ENCODE measurements around the gene PTPRE. TPM values are rescaled to one million over a fixed set of nuclear protein-coding genes. Genes with fewer than 3 reads are reported as not detected.

The PTPRE gene
- total and polyA plus RNA-seq, 2 of the 4 experiments (the other 2 are of a cell fraction): 0.34 to 0.54 TPM

- Histone ChIP-seq H2BK15ac (ENCODE audit: low read depth, low read length) (no peak overlapping the region), H4K5ac (ENCODE audit: low read depth, low read length) (no peak overlapping the region), H3K9me1 (ENCODE audit: insufficient read depth, low read length) (no peaks in the 10 kb centered on the region), H3K23ac (ENCODE audit: low read depth, low read length) (no peak overlapping the region), H2BK5ac (ENCODE audit: low read depth, low read length, poor library complexity, severe bottlenecking) (no peak overlapping the region), H3K9me3 (ENCODE audit: control insufficient read depth, insufficient read depth, low read length) (no peaks in the 10 kb centered on the region), H3K18ac (ENCODE audit: low read depth, low read length) (no peak overlapping the region), H3K4me3 (ENCODE audit: insufficient read depth, low read depth, low read length) (no peak overlapping the region), H2AK9ac (replicated peaks; ENCODE audit: low read depth, low read length, poor library complexity) (no peak overlapping the region), H3K14ac (replicated peaks; ENCODE audit: low read depth, low read length) (no peak overlapping the region), H3K9ac (ENCODE audit: low read depth, low read length) (no peak overlapping the region), H2BK120ac (ENCODE audit: low read depth, low read length) (no peak overlapping the region), H3K79me1 (ENCODE audit: low read depth in 1 of 2, low read length in 2 of 2) (no peaks in the 10 kb centered on the region), H3K36me3 (ENCODE audit: control insufficient read depth, insufficient read depth, low read length) (no peaks in the 10 kb centered on the region), H3K4me2 (ENCODE audit: low read depth, low read length) (no peak overlapping the region), H4K8ac (ENCODE audit: low read depth in 2 of 2, low read length in 2 of 2) (no peak overlapping the region), H2AK5ac (ENCODE audit: low read depth, low read length) (no peak overlapping the region), H4K91ac (ENCODE audit: insufficient read depth, low read depth, low read length) (no peak overlapping the region), H4K20me1 (ENCODE audit: insufficient read depth, low read length) (no peaks in the 10 kb centered on the region), H2BK20ac (ENCODE audit: low read depth, low read length) (no peak overlapping the region), H2AFZ (replicated peaks; ENCODE audit: low read length, poor library complexity) (no peak overlapping the region), H3K4ac (ENCODE audit: low read depth, low read length) (no peak overlapping the region), H3K56ac (ENCODE audit: extremely low read depth, insufficient read depth, low read length) (no peak overlapping the region), H3K27ac (ENCODE audit: insufficient read depth, low read length) (no peak overlapping the region), H3K4me1 (ENCODE audit: control insufficient read depth, insufficient read depth, low read length) (no peaks in the 10 kb centered on the region), H3K27me3 (ENCODE audit: control insufficient read depth, insufficient read depth, low read length) (peaks cover 2% of the 10 kb centered on the region; the same call in 1 of the 2 replicates)
- intact Hi-C loops (cut with micrococcal nuclease): no loop called here
- in situ Hi-C loops (cut with MboI; ENCODE audit: low sequenced_read_pairs): no loop called here
- DNase-seq (no peak), ATAC-seq (ENCODE audit: low read depth) (no peak)
- 77% methylated on average over 8 of the region's 17 CpGs; no CpG with 5 or more reads in 1 of the 2 experiments for WGBS, 2 experiments (ENCODE audit: extremely low coverage in 2 of 2, insufficient read length in 1 of 2)
- ChIA-PET CTCF (no interaction called here), POLR2A (ENCODE audit: unreplicated experiment) (no interaction called here)
- TF ChIP-seq FOS (IDR thresholded peaks at IDR 0.05; ENCODE audit: low read depth, low read length) (no peak), MAFK (IDR thresholded peaks at IDR 0.05; ENCODE audit: low read depth, low read length) (no peak), USF2 (IDR thresholded peaks at IDR 0.05; ENCODE audit: low read depth, low read length) (no peak), ELK1 (IDR thresholded peaks at IDR 0.05; ENCODE audit: borderline replicate concordance, low read depth, low read length) (no peak), CHD1 (IDR thresholded peaks at IDR 0.05; ENCODE audit: low read depth, low read length) (no peak), POLR2A (IDR thresholded peaks at IDR 0.05; ENCODE audit: low read depth, low read length) (no peak), CTCF (conservative IDR thresholded peaks at IDR 0.05; ENCODE audit: low read depth, low read length) (no peak), NFE2L2 (IDR thresholded peaks at IDR 0.05; ENCODE audit: low read depth, low read length) (no peak), MXI1 (IDR thresholded peaks at IDR 0.05; ENCODE audit: borderline replicate concordance, low read depth, low read length) (no peak), CEBPB (IDR thresholded peaks at IDR 0.05; ENCODE audit: low read depth, low read length) (no peak), RCOR1 (IDR thresholded peaks at IDR 0.05; ENCODE audit: insufficient replicate concordance, low read length) (no peak), RAD21 (IDR thresholded peaks at IDR 0.05; ENCODE audit: low read length) (no peak), SMC3 (IDR thresholded peaks at IDR 0.05; ENCODE audit: low read depth, low read length) (no peak)
- dilution Hi-C loops (cut with HindIII; ENCODE audit: low sequenced_read_pairs, unreplicated experiment): no loop called here
- no TSS peak for BruUV-seq (replicated peaks)
These were observed 91.7 kb downstream of the PTPRE start for GRCh38 chr10:127998501-127999144.
